ENCODE data around the gene TTC33.

The TTC33 gene

DNA sequence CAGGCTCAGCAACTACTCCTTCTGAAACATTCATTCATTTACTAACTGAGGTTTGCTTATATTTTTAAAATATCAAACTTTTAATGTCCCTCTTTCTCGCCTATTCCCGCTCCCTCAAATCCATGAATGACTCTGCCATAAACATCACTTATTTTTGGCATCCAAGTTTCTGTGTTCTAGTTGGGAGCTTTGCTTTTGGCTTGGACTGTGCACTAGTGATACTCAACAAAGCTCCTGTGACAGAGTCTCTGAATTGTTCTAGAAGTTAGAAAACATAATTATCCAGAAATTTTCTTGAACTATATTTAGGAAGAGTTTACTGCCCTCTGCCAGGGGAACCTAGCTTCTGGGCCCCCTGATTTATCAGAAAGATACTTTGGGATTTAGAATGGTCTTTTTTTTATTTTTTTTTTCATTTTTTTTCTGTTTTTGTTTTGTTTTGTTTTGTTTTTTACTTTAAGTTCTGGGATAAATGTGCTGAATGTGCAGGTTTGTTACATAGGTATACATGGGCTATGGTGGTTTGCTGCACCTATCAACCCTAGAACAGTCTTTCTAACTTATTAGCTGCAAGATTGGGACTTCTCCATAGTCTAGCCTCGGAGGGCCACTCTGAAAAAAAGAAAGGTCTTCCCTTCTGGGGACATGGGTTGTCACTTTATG, 140.7 kb downstream of the TTC33 start:
- no CpG with 5 or more reads among the region's 3 CpGs for WGBS (ENCODE audit: insufficient coverage, insufficient read length)
- Histone ChIP-seq H3K27me3 (ENCODE audit: control insufficient read depth, insufficient read depth, low read length) (no peaks in the 10 kb centered on the region), H3K4me3 (ENCODE audit: low read length) (no peak overlapping the region), H3K27ac (ENCODE audit: low read length) (no peak overlapping the region), H3K9me3 (ENCODE audit: control insufficient read depth, insufficient read depth, low read length) (no peaks in the 10 kb centered on the region), H3K36me3 (ENCODE audit: control insufficient read depth, insufficient read depth, low read length) (no peaks in the 10 kb centered on the region), H3K4me1 (ENCODE audit: control insufficient read depth, insufficient read depth, low read length) (no peaks in the 10 kb centered on the region)
- DNase-seq (ENCODE audit: low read depth, low spot score), result no peak

DNA sequence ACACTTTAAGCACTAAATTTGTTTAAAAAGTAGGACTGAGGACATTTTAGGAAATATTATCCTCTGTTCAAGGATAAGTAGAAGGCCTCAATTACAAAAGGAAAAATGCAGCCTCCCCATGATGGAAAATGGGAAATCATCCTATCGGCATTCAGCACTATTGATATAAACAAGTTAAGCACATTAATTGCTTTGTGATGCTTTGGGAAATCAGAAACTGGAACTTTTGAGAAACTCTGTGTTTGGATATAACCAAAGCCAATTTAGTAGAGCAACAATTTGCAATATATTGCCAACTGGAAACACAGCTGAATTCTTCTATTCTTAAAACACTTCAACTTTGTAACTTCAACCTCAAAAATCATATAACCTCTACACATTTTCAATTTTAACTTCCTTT, 141.3 kb downstream of the TTC33 start:
- H3K36me3 ChIP-seq (ENCODE audit: control insufficient read depth, insufficient read depth, low read length), result no peaks in the 10 kb centered on the region
- no CpG with 5 or more reads among the region's 1 CpG for WGBS (ENCODE audit: insufficient coverage, insufficient read length)
- H3K4me1 ChIP-seq (ENCODE audit: control insufficient read depth, insufficient read depth, low read length), result no peaks in the 10 kb centered on the region
- no peak for DNase-seq (ENCODE audit: low read depth, low spot score)
- no peaks in the 10 kb centered on the region for H3K27me3 ChIP-seq (ENCODE audit: control insufficient read depth, insufficient read depth, low read length)
- H3K27ac ChIP-seq (ENCODE audit: low read length), result no peak overlapping the region
- no peaks in the 10 kb centered on the region for H3K9me3 ChIP-seq (ENCODE audit: control insufficient read depth, insufficient read depth, low read length)
- H3K4me3 ChIP-seq (ENCODE audit: low read length), result no peak overlapping the region

DNA sequence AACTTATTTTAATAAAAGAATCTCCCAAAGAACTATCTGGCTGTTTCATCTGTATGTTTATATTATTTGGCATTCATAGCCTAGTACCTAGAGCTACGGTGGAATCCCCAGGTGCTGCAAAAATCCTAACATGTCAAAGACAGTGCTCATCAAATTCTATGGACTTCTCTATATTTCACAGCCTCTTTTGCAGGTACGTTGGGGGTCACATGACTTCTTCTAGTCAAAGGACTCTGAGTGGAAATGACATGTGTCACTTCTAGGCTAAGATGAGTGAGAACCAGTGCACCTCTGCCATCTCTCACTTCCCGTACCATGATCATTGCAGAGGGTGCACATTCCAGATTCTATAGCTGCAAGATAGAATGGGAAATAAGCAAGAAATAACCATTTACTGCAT, 148.6 kb downstream of the TTC33 start:
- Histone ChIP-seq H3K4me1 (ENCODE audit: control insufficient read depth, insufficient read depth, low read length) (no peaks in the 10 kb centered on the region), H3K27ac (ENCODE audit: low read length) (no peak overlapping the region), H3K36me3 (ENCODE audit: control insufficient read depth, insufficient read depth, low read length) (no peaks in the 10 kb centered on the region), H3K9me3 (ENCODE audit: control insufficient read depth, insufficient read depth, low read length) (no peaks in the 10 kb centered on the region), H3K27me3 (ENCODE audit: control insufficient read depth, insufficient read depth, low read length) (no peaks in the 10 kb centered on the region), H3K4me3 (ENCODE audit: low read length) (no peak overlapping the region)
- DNase-seq (ENCODE audit: low read depth, low spot score), result no peak
- WGBS (ENCODE audit: insufficient coverage, insufficient read length), result no CpG with 5 or more reads among the region's 3 CpGs

DNA sequence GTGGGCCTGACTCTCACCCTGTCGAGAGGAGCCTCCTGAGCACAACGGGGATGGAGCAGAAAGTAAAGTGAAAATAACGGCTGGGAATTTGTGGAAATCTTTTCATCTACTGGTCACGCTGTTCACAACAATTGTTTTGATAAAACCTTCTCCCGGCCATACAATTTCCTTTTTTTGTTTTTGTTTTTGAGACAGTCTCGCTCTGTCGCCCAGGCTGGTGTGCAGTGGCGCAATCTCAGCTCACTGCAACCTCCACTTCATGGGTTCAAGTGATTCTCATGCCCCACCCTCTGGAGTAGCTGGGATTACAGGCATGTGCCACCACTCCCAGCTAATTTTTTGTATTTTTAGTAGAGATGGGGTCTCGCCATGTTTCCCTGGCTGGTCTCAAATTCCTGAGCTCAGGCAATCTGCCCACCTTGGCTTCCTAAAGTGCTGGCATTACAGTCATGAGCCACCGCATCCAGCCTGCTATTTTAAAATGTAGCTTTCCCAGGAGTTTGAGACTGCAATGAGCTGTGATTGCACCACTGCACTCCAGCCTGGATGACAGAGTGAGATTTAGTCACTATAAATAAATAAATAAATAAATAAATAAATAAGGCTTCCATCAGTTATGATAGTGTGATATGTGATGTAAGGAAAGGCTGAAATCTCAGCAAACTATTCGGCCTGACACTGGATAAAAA, 149.5 kb downstream of the TTC33 start:
- DNase-seq (ENCODE audit: low read depth, low spot score), result no peak
- no peaks in the 10 kb centered on the region for H3K36me3 ChIP-seq (ENCODE audit: control insufficient read depth, insufficient read depth, low read length)
- WGBS (ENCODE audit: insufficient coverage, insufficient read length), result no CpG with 5 or more reads among the region's 11 CpGs
- no peak overlapping the region for H3K27ac ChIP-seq (ENCODE audit: low read length)
- H3K4me3 ChIP-seq (ENCODE audit: low read length), result no peak overlapping the region
- no peaks in the 10 kb centered on the region for H3K27me3 ChIP-seq (ENCODE audit: control insufficient read depth, insufficient read depth, low read length)
- H3K4me1 ChIP-seq (ENCODE audit: control insufficient read depth, insufficient read depth, low read length), result no peaks in the 10 kb centered on the region
- no peaks in the 10 kb centered on the region for H3K9me3 ChIP-seq (ENCODE audit: control insufficient read depth, insufficient read depth, low read length)

- H3K27ac ChIP-seq (ENCODE audit: low read length), result no peak overlapping the region
- no peaks in the 10 kb centered on the region for H3K36me3 ChIP-seq (ENCODE audit: control insufficient read depth, insufficient read depth, low read length)
- H3K4me3 ChIP-seq (ENCODE audit: low read length), result no peak overlapping the region
- WGBS (ENCODE audit: insufficient coverage, insufficient read length), result no CpG with 5 or more reads among the region's 4 CpGs
- no peak for DNase-seq (ENCODE audit: low read depth, low spot score)
- no peaks in the 10 kb centered on the region for H3K9me3 ChIP-seq (ENCODE audit: control insufficient read depth, insufficient read depth, low read length)
- H3K4me1 ChIP-seq (ENCODE audit: control insufficient read depth, insufficient read depth, low read length), result no peaks in the 10 kb centered on the region
- H3K27me3 ChIP-seq (ENCODE audit: control insufficient read depth, insufficient read depth, low read length), result no peaks in the 10 kb centered on the region
These were observed 150.3 kb downstream of the TTC33 start for GRCh38 chr5:40605295-40605958.

DNA sequence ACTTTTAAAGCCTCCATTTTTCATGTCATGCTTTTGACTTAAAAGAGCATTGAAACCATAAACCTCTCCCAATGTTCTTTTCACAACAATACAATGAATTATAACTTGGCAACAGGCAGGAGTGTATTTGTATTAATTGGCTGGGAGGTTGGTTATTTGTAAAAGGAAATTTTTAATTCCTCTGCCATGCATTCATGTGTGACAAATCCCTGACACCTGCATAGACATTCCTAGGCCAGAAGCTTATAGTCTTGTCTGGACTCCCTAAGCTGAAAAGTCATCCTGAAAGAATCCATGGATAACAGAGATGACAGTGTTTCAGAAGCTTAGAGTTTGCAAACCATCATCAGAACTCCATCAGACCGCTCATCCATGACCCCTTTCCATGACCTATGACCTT, 152.4 kb downstream of the TTC33 start:
- no peaks in the 10 kb centered on the region for H3K9me3 ChIP-seq (ENCODE audit: control insufficient read depth, insufficient read depth, low read length)
- H3K4me3 ChIP-seq (ENCODE audit: low read length), result no peak overlapping the region
- no peak overlapping the region for H3K27ac ChIP-seq (ENCODE audit: low read length)
- H3K36me3 ChIP-seq (ENCODE audit: control insufficient read depth, insufficient read depth, low read length), result no peaks in the 10 kb centered on the region
- no peaks in the 10 kb centered on the region for H3K4me1 ChIP-seq (ENCODE audit: control insufficient read depth, insufficient read depth, low read length)
- no peaks in the 10 kb centered on the region for H3K27me3 ChIP-seq (ENCODE audit: control insufficient read depth, insufficient read depth, low read length)
- no CpG with 5 or more reads among the region's 1 CpG for WGBS (ENCODE audit: insufficient coverage, insufficient read length)
- DNase-seq (ENCODE audit: low read depth, low spot score), result no peak

DNA sequence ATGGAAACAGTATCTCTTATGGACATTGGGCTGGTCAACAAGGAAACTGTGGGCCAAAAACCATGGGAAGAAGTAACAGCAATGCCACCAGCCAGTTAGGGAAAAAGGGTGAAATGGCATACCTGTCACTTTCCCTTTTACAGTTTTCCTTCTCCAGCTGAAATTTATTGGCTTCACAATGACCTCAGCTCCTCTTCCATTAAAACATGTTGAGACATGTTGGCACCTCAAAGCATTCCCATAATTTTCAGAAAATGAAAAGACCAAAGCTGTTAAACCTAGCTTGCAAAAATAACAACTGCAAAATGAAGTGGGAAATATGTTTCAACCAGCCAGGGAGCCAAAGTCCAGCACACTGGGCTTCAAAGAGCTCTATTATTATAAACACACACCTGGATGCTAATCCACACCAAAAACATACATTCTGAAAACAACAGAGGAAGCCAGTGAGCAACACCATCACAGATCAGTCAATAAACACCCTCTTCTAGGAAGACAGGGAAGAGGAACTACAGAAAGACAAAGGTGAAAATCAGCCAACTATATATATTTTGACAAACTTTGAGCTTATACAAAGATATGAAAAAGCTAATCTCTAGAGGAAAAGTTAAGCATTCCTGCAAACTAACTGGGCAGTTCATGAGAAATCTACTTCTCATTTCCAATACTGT, 154.4 kb downstream of the TTC33 start:
- Histone ChIP-seq H3K9me3 (ENCODE audit: control insufficient read depth, insufficient read depth, low read length) (no peaks in the 10 kb centered on the region), H3K27me3 (ENCODE audit: control insufficient read depth, insufficient read depth, low read length) (no peaks in the 10 kb centered on the region), H3K36me3 (ENCODE audit: control insufficient read depth, insufficient read depth, low read length) (no peaks in the 10 kb centered on the region), H3K4me1 (ENCODE audit: control insufficient read depth, insufficient read depth, low read length) (no peaks in the 10 kb centered on the region), H3K4me3 (ENCODE audit: low read length) (no peak overlapping the region), H3K27ac (ENCODE audit: low read length) (no peak overlapping the region)
- DNase-seq (ENCODE audit: low read depth, low spot score), result no peak

- WGBS (ENCODE audit: insufficient coverage, insufficient read length), result no CpG with 5 or more reads among the region's 1 CpG
- H3K27me3 ChIP-seq (ENCODE audit: control insufficient read depth, insufficient read depth, low read length), result no peaks in the 10 kb centered on the region
- no peak overlapping the region for H3K4me3 ChIP-seq (ENCODE audit: low read length)
These were observed 155.4 kb downstream of the TTC33 start for GRCh38 chr5:40600383-40600782.

DNA sequence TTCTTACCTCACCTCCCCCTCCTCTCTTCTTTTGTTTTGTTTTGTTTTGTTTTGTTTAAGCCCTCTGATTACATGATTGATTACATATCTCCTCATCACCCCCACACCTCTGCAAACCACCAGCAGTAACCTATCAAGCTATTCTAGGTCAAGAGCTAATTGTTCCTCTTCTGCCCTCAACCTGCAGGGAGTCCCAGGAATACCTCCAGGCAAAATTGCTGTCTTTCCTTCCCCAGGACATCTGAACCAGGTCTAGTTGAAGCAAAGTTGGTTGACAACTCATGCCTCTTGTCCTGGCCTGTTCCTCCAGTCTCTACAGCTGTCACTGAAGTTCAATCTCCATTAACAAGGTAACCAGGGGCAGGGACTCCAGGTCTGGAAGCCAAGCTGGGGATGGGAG, 156.1 kb downstream of the TTC33 start:
- Histone ChIP-seq H3K4me1 (ENCODE audit: control insufficient read depth, insufficient read depth, low read length) (no peaks in the 10 kb centered on the region), H3K36me3 (ENCODE audit: control insufficient read depth, insufficient read depth, low read length) (no peaks in the 10 kb centered on the region), H3K27ac (ENCODE audit: low read length) (no peak overlapping the region), H3K27me3 (ENCODE audit: control insufficient read depth, insufficient read depth, low read length) (no peaks in the 10 kb centered on the region), H3K9me3 (ENCODE audit: control insufficient read depth, insufficient read depth, low read length) (no peaks in the 10 kb centered on the region), H3K4me3 (ENCODE audit: low read length) (no peak overlapping the region)
- DNase-seq (ENCODE audit: low read depth, low spot score), result no peak

More at GRCh38 chr5:40600383-40600782, 155.4 kb downstream of the TTC33 start:
- H3K27ac ChIP-seq (ENCODE audit: low read length), result no peak overlapping the region
- no peaks in the 10 kb centered on the region for H3K9me3 ChIP-seq (ENCODE audit: control insufficient read depth, insufficient read depth, low read length)
- no peaks in the 10 kb centered on the region for H3K36me3 ChIP-seq (ENCODE audit: control insufficient read depth, insufficient read depth, low read length)
- DNase-seq (ENCODE audit: low read depth, low spot score), result no peak
- no peaks in the 10 kb centered on the region for H3K4me1 ChIP-seq (ENCODE audit: control insufficient read depth, insufficient read depth, low read length)

- Histone ChIP-seq H3K4me3 (ENCODE audit: low read length) (no peak overlapping the region), H3K4me1 (ENCODE audit: control insufficient read depth, insufficient read depth, low read length) (no peaks in the 10 kb centered on the region), H3K27ac (ENCODE audit: low read length) (no peak overlapping the region), H3K27me3 (ENCODE audit: control insufficient read depth, insufficient read depth, low read length) (no peaks in the 10 kb centered on the region), H3K9me3 (ENCODE audit: control insufficient read depth, insufficient read depth, low read length) (no peaks in the 10 kb centered on the region), H3K36me3 (ENCODE audit: control insufficient read depth, insufficient read depth, low read length) (no peaks in the 10 kb centered on the region)
- no CpG with 5 or more reads among the region's 1 CpG for WGBS (ENCODE audit: insufficient coverage, insufficient read length)
- DNase-seq (ENCODE audit: low read depth, low spot score), result no peak
These were observed 160.9 kb downstream of the TTC33 start for GRCh38 chr5:40594811-40595210.
